Neural cell (in vitro differentiated cells): ENCODE data around the gene PIK3R3. TPM values are rescaled to one million over a fixed set of nuclear protein-coding genes. Genes with fewer than 3 reads are reported as not detected.

Source experiments
- H2AFZ ChIP-seq: fragments of 200-600, 300-800 bp; sonication (generic), shearing (Covaris generic); 2 replicates; pipeline ENCODE4 v1.6.0; 2014; ENCODE audit warnings: low read depth, mild to moderate bottlenecking, antibody characterized with exemption, low read length, moderate library complexity
- H3F3A ChIP-seq: fragments of 200-600 bp; shearing (Covaris generic); 2 replicates; pipeline ENCODE4 v1.6.1; 2016; ENCODE audit warnings: mild to moderate bottlenecking, moderate library complexity, mixed read lengths, antibody characterized with exemption, low read length; ENCODE audit not compliant: insufficient read depth, poor library complexity, severe bottlenecking
- H3K27ac ChIP-seq: fragments of 200-600, 300-800 bp; sonication (generic), shearing (Covaris generic); 2 replicates; pipeline ENCODE4 v1.5.1; 2014; ENCODE audit warnings: mild to moderate bottlenecking, low read length, moderate library complexity
- H3K27me3 ChIP-seq: fragments of 300-800, 200-600 bp; sonication (generic), shearing (Covaris generic); 2 replicates; pipeline ENCODE4 v1.6.0; 2014; ENCODE audit warnings: mild to moderate bottlenecking, low read depth, low read length, moderate library complexity; ENCODE audit not compliant: insufficient read depth
- H3K36me3 ChIP-seq: fragments of 300-800, 200-600 bp; sonication (generic), shearing (Covaris generic); 2 replicates; pipeline ENCODE4 v1.5.1; 2014; ENCODE audit warnings: mild to moderate bottlenecking, antibody characterized with exemption, low read length, moderate library complexity; ENCODE audit not compliant: insufficient read depth
- H3K4me2 ChIP-seq: fragments of 300-800, 200-600 bp; sonication (generic), shearing (Covaris generic); 2 replicates; pipeline ENCODE4 v1.6.0; 2014; ENCODE audit warnings: mild to moderate bottlenecking, low read length
- H3K4me3 ChIP-seq: fragments of 300-800, 200-600 bp; sonication (generic), shearing (Covaris generic); 2 replicates; pipeline ENCODE4 v1.5.1; 2014; ENCODE audit warnings: mild to moderate bottlenecking, low read length, moderate library complexity
- H3K79me2 ChIP-seq: fragments of 200-600 bp; shearing (Covaris generic); replicated peaks from 2 replicates; pipeline ENCODE4 v1.6.0; 2014; ENCODE audit warnings: mild to moderate bottlenecking, low read length, moderate library complexity; ENCODE audit not compliant: insufficient read depth
- H3K9ac ChIP-seq: fragments of 300-800, 200-600 bp; sonication (generic), shearing (Covaris generic); 2 replicates; pipeline ENCODE4 v1.6.1; 2016; ENCODE audit warnings: mild to moderate bottlenecking, low read length, mixed read lengths
- H3K9me2 ChIP-seq: fragments of 200-600 bp; shearing (Covaris generic); 2 replicates; pipeline ENCODE4 v1.6.1; 2016; ENCODE audit warnings: mild to moderate bottlenecking, low read length, mixed read lengths; ENCODE audit not compliant: insufficient read depth
- H3K9me3 ChIP-seq: fragments of 200-600, 300-800 bp; sonication (generic), shearing (Covaris generic); 2 replicates; pipeline ENCODE4 v1.6.1; 2016; ENCODE audit warnings: mild to moderate bottlenecking, mixed run types, low read length, moderate library complexity, mixed read lengths
- H4K20me1 ChIP-seq: fragments of 200-600 bp; shearing (Covaris generic); 2 replicates; pipeline ENCODE4 v1.6.1; 2016; ENCODE audit warnings: mild to moderate bottlenecking, mixed run types; ENCODE audit not compliant: insufficient read depth
- EP300 ChIP-seq: fragments of 450-650 bp; conservative IDR thresholded peaks from 2 replicates; pipeline ENCODE4 v1.6.1; 2014; ENCODE audit warnings: antibody characterized with exemption, mild to moderate bottlenecking, moderate library complexity; ENCODE audit not compliant: poor library complexity, severe bottlenecking
- EZH2 ChIP-seq: fragments of 200-600, 300-800 bp; shearing (Covaris generic), sonication (generic); IDR thresholded peaks from 2 replicates; pipeline ENCODE4 v1.6.1; 2014; ENCODE audit warnings: antibody characterized with exemption, low read length, borderline replicate concordance, mild to moderate bottlenecking; ENCODE audit not compliant: insufficient read depth, poor library complexity, severe bottlenecking
- MXI1 ChIP-seq: fragments of 450-650 bp; conservative IDR thresholded peaks from 2 replicates; pipeline ENCODE4 v1.6.1; 2014; ENCODE audit warnings: antibody characterized with exemption, mild to moderate bottlenecking; ENCODE audit not compliant: poor library complexity, severe bottlenecking
- POLR2AphosphoS5 ChIP-seq: IDR thresholded peaks from 2 replicates; pipeline ENCODE4 v1.6.1; 2012
- RAD21 ChIP-seq: fragments of 450-650 bp; conservative IDR thresholded peaks from 2 replicates; pipeline ENCODE4 v1.6.1; 2014; ENCODE audit warnings: antibody characterized with exemption, mild to moderate bottlenecking, moderate library complexity
- SMC3 ChIP-seq: fragments of 450-650 bp; conservative IDR thresholded peaks from 2 replicates; pipeline ENCODE4 v1.6.1; 2014; ENCODE audit warnings: antibody characterized with exemption, mild to moderate bottlenecking, moderate library complexity; ENCODE audit not compliant: poor library complexity
- TAF1 ChIP-seq: IDR thresholded peaks from 2 replicates; pipeline ENCODE4 v1.6.1; 2012; ENCODE audit warnings: low read depth
- polyA plus RNA-seq: library from polyadenylated mRNA; depleted of rRNA; stranded (reverse); fragments of >200 nt; gene quantifications from 2 replicates; pipeline ENCODE4 v1.2.3, GENCODE V29; 2014
- TF ChIP-seq, protein P1 (sequence below): IDR thresholded peaks from 2 replicates; pipeline ENCODE4 v1.6.1; 2012; ENCODE audit warnings: borderline replicate concordance
- TF ChIP-seq, protein P2 (sequence below): fragments of 450-650 bp; IDR thresholded peaks from 2 replicates; pipeline ENCODE4 v1.5.1; 2014; ENCODE audit warnings: antibody characterized with exemption, mild to moderate bottlenecking, moderate library complexity; ENCODE audit not compliant: poor library complexity, severe bottlenecking

The PIK3R3 gene
- polyA plus RNA-seq, 1 donor from 2014 or later, result 119 TPM

DNA sequence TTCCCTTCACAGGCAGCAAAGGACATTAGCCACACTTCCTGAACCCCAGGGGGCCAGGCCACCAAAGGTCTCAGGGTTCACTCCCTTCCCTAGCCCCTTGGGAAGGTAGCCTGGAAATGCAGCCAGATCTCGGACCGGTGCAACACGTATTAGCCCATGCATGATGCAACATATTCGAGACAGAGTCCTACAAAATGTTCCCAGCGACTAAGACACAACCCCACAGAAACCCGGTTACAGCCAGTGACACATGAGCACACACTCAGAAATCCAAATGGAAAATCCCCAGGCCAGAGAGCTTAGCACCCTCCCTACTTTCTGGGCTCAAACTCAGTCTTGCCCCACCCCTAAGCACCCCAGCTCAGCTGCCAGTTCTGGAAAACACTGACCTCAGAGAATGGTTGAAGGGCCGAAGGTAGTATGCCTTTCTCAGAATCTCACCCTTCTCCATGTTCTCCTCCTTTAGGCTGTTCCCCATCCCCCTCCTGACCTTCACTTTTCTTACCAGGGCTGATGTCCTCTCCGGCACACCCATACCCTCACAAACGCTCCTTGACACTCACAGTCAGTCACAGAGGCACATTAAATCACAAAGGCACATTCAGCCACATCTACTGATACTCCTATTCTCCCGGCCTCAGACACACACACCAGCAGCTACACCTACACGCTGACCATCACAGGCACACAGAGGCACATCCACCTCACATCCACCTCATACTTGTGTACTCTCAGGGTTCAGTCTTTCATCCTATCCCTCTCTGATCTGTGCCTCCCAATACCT is 42.2 kb upstream of the PIK3R3 start, which contains the start of gene TSPAN1:
Gene TSPAN1, plus strand, starts transcription at position 640 of the 784 bp plus-strand sequence. CDS start 6,021 bp downstream, outside the sequence.
- Histone ChIP-seq H3K4me3 (peak within 1 kb of the TSS; percentile 56), H3K27ac (peak within 1 kb of the TSS; percentile 57), H4K20me1 (no peaks in the 10 kb centered on the region), H3K36me3 (no peaks in the 10 kb centered on the region), H2AFZ (peak within 1 kb of the TSS; percentile 78), H3K9me2 (no peaks in the 10 kb centered on the region), H3K9ac (peak within 1 kb of the TSS; percentile 66), H3K9me3 (no peaks in the 10 kb centered on the region), H3K79me2 (no peaks in the 10 kb centered on the region), H3K4me2 (peak within 1 kb of the TSS; percentile 70), H3F3A (no peaks in the 10 kb centered on the region), H3K27me3 (no peaks in the 10 kb centered on the region)
- TF ChIP-seq, protein P1, sequence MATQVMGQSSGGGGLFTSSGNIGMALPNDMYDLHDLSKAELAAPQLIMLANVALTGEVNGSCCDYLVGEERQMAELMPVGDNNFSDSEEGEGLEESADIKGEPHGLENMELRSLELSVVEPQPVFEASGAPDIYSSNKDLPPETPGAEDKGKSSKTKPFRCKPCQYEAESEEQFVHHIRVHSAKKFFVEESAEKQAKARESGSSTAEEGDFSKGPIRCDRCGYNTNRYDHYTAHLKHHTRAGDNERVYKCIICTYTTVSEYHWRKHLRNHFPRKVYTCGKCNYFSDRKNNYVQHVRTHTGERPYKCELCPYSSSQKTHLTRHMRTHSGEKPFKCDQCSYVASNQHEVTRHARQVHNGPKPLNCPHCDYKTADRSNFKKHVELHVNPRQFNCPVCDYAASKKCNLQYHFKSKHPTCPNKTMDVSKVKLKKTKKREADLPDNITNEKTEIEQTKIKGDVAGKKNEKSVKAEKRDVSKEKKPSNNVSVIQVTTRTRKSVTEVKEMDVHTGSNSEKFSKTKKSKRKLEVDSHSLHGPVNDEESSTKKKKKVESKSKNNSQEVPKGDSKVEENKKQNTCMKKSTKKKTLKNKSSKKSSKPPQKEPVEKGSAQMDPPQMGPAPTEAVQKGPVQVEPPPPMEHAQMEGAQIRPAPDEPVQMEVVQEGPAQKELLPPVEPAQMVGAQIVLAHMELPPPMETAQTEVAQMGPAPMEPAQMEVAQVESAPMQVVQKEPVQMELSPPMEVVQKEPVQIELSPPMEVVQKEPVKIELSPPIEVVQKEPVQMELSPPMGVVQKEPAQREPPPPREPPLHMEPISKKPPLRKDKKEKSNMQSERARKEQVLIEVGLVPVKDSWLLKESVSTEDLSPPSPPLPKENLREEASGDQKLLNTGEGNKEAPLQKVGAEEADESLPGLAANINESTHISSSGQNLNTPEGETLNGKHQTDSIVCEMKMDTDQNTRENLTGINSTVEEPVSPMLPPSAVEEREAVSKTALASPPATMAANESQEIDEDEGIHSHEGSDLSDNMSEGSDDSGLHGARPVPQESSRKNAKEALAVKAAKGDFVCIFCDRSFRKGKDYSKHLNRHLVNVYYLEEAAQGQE, result no peak
- no peak for TF ChIP-seq POLR2AphosphoS5
- TF ChIP-seq RAD21, result no peak
- TF ChIP-seq MXI1, result no peak
- TF ChIP-seq EZH2, result no peak
- TF ChIP-seq SMC3, result no peak
- TF ChIP-seq EP300, result no peak
- TF ChIP-seq, protein P2, sequence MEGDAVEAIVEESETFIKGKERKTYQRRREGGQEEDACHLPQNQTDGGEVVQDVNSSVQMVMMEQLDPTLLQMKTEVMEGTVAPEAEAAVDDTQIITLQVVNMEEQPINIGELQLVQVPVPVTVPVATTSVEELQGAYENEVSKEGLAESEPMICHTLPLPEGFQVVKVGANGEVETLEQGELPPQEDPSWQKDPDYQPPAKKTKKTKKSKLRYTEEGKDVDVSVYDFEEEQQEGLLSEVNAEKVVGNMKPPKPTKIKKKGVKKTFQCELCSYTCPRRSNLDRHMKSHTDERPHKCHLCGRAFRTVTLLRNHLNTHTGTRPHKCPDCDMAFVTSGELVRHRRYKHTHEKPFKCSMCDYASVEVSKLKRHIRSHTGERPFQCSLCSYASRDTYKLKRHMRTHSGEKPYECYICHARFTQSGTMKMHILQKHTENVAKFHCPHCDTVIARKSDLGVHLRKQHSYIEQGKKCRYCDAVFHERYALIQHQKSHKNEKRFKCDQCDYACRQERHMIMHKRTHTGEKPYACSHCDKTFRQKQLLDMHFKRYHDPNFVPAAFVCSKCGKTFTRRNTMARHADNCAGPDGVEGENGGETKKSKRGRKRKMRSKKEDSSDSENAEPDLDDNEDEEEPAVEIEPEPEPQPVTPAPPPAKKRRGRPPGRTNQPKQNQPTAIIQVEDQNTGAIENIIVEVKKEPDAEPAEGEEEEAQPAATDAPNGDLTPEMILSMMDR, result no peak
- no peak for TF ChIP-seq TAF1

DNA sequence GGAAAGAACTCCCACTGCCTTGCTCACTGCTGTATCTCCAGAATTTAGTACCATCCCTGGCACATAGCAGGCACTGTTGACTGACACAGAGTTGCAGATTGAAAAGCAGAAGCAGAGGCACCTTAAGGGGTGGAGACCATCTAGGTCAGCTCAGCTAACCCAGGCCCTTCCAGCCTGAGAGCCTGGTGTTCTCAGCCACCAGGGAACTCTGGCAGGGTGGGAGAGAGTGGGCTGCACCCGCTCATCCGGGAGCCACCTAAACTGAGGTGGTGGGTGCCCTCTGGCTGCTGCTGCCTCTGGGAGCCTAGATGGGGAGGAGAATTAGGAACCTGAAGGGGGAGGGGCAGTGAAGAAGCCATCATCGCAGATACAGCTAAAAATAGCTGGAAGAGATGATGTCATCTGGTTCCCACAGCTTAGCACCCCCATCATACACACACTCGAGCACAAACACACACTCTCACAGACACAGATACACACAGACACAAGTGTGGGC is 41.0 kb upstream of the PIK3R3 start:
- Histone ChIP-seq H3K4me3 (peak overlapping the region; percentile 56), H3K9me2 (no peaks in the 10 kb centered on the region), H3K9ac (peak overlapping the region; percentile 66), H3F3A (no peaks in the 10 kb centered on the region), H2AFZ (peak overlapping the region; percentile 78), H3K9me3 (no peaks in the 10 kb centered on the region), H3K79me2 (no peaks in the 10 kb centered on the region), H3K36me3 (no peaks in the 10 kb centered on the region), H3K27ac (peak overlapping the region; percentile 57), H4K20me1 (no peaks in the 10 kb centered on the region), H3K27me3 (no peaks in the 10 kb centered on the region), H3K4me2 (peak overlapping the region; percentile 70)
- TF ChIP-seq EP300 (peak; percentile 40), TAF1 (no peak), RAD21 (peak; percentile 62), EZH2 (no peak), POLR2AphosphoS5 (no peak), MXI1 (peak; percentile 30), SMC3 (peak; percentile 69)
- TF ChIP-seq, protein P2, result peak; percentile 66
- TF ChIP-seq, protein P1, result peak; percentile 79
